Mesenchymal stem cell (in vitro differentiated cells and primary cell): ENCODE measurements around the gene CLTCL1.

Experiments
- DNase-seq: peaks from one replicate; pipeline ENCODE4 v3.0.0-alpha.2; 2013
- H2AFZ ChIP-seq: one replicate; pipeline ENCODE4 v1.6.1; 2013; ENCODE audit warnings: low read depth, mild to moderate bottlenecking, control low read depth, inconsistent platforms, low read length, moderate library complexity
- H2AK5ac ChIP-seq: 2 replicates; pipeline ENCODE4 v1.6.1; 2013; ENCODE audit warnings: low read length, moderate library complexity, mild to moderate bottlenecking, inconsistent platforms; ENCODE audit not compliant: severe bottlenecking
- H2BK120ac ChIP-seq: one replicate; pipeline ENCODE4 v1.6.1; 2013; ENCODE audit warnings: low read depth, mild to moderate bottlenecking, inconsistent platforms, low read length, moderate library complexity
- H2BK12ac ChIP-seq, 2 experiments: one replicate each; pipeline ENCODE4 v1.6.1; 2013; ENCODE audit warnings: inconsistent platforms in 2 of 2, low read length in 2 of 2, mild to moderate bottlenecking in 2 of 2, moderate library complexity in 2 of 2, control low read depth in 1 of 2
- H2BK15ac ChIP-seq: one replicate; pipeline ENCODE4 v1.6.1; 2013; ENCODE audit warnings: mild to moderate bottlenecking, low read depth, inconsistent platforms; ENCODE audit not compliant: poor library complexity, severe bottlenecking
- H2BK5ac ChIP-seq: 2 replicates; pipeline ENCODE4 v1.6.1; 2013; ENCODE audit warnings: low read depth, mild to moderate bottlenecking, low read length, control low read depth, inconsistent platforms; ENCODE audit not compliant: poor library complexity, severe bottlenecking
- H3K14ac ChIP-seq, 2 experiments: one replicate each; pipeline ENCODE4 v1.6.1; 2013; ENCODE audit warnings: inconsistent platforms in 2 of 2, low read length in 2 of 2, control low read depth in 1 of 2, mild to moderate bottlenecking in 1 of 2, moderate library complexity in 1 of 2
- H3K18ac ChIP-seq, 2 experiments: one replicate each; pipeline ENCODE4 v1.6.1; 2013; ENCODE audit warnings: inconsistent platforms in 2 of 2, low read length in 2 of 2, control low read depth in 1 of 2, low read depth in 1 of 2, mild to moderate bottlenecking in 1 of 2
- H3K23ac ChIP-seq, 2 experiments: one replicate each; pipeline ENCODE4 v1.6.1; 2013; ENCODE audit warnings: inconsistent platforms in 2 of 2, low read length in 2 of 2, mild to moderate bottlenecking in 2 of 2, moderate library complexity in 2 of 2, control low read depth in 1 of 2
- H3K27ac ChIP-seq: 2 replicates; pipeline ENCODE4 v1.5.1; 2013; ENCODE audit warnings: mild to moderate bottlenecking, moderate library complexity, low read length, control low read depth, inconsistent platforms; ENCODE audit not compliant: poor library complexity, severe bottlenecking
- H3K27me3 ChIP-seq, 2 experiments: 2 replicates each; pipeline versions ENCODE4 v1.6.1 to v1.7.0; 2013; ENCODE audit warnings: low read length in 2 of 2, mild to moderate bottlenecking in 2 of 2, moderate library complexity in 2 of 2, control low read depth in 1 of 2, inconsistent platforms in 1 of 2; ENCODE audit not compliant: control insufficient read depth in 1 of 2, insufficient read depth in 1 of 2
- H3K36me3 ChIP-seq, 2 experiments: 2 replicates each; pipeline versions ENCODE4 v1.6.1 to v1.7.0; 2013; ENCODE audit warnings: low read length in 2 of 2, control low read depth in 1 of 2, inconsistent platforms in 1 of 2, low read depth in 1 of 2, mild to moderate bottlenecking in 1 of 2; ENCODE audit not compliant: insufficient read depth in 2 of 2, control insufficient read depth in 1 of 2
- H3K4ac ChIP-seq, 2 experiments: one replicate each; pipeline ENCODE4 v1.6.1; 2013; ENCODE audit warnings: inconsistent platforms in 2 of 2, low read length in 2 of 2, mild to moderate bottlenecking in 2 of 2, moderate library complexity in 2 of 2, control low read depth in 1 of 2, low read depth in 1 of 2
- H3K4me1 ChIP-seq: 2 replicates; pipeline ENCODE4 v1.6.1; 2013; ENCODE audit warnings: low read depth, low read length, control low read depth; ENCODE audit not compliant: control insufficient read depth, insufficient read depth
- H3K4me2 ChIP-seq: 2 replicates; pipeline ENCODE4 v1.6.1; 2013; ENCODE audit warnings: low read length, mild to moderate bottlenecking, inconsistent platforms; ENCODE audit not compliant: poor library complexity, severe bottlenecking
- H3K4me3 ChIP-seq, 2 experiments: 2 replicates each; pipeline versions ENCODE4 v1.5.1 to v1.7.0; 2013; ENCODE audit warnings: low read length in 2 of 2, mild to moderate bottlenecking in 2 of 2, control low read depth in 1 of 2, low read depth in 1 of 2; ENCODE audit not compliant: insufficient read depth in 1 of 2
- H3K79me1 ChIP-seq: replicated peaks from 2 replicates; pipeline ENCODE4 v1.6.1; 2013; ENCODE audit warnings: mild to moderate bottlenecking, control low read depth, low read length, inconsistent platforms; ENCODE audit not compliant: poor library complexity, severe bottlenecking
- H3K9ac ChIP-seq: 2 replicates; pipeline ENCODE4 v1.7.0; 2013; ENCODE audit warnings: mild to moderate bottlenecking, low read length, moderate library complexity
- H3K9me3 ChIP-seq: 2 replicates; pipeline ENCODE4 v1.7.0; 2013; ENCODE audit warnings: mild to moderate bottlenecking, low read length; ENCODE audit not compliant: control insufficient read depth
- H4K8ac ChIP-seq: one replicate; pipeline ENCODE4 v1.6.1; 2013; ENCODE audit warnings: inconsistent platforms, mild to moderate bottlenecking, low read length, moderate library complexity
- H4K91ac ChIP-seq: one replicate; pipeline ENCODE4 v1.6.1; 2013; ENCODE audit warnings: mild to moderate bottlenecking, low read length, inconsistent platforms
- WGBS: methylation state at CpG from one replicate; pipeline ENCODE4 v1.1.7; 2013; ENCODE audit warnings: mixed read lengths; 5-methylcytosine and 5-hydroxymethylcytosine counted together

Gene CLTCL1

GRCh38 chr22:19178065-19178656, 113.4 kb downstream of the CLTCL1 start:
- no peak overlapping the region for H2AK5ac ChIP-seq

GRCh38 chr22:19177164-19178064, 114.1 kb downstream of the CLTCL1 start:
- whole genome bisulfite sequencing = 35% methylated on average over 55 of the region's 55 CpGs

More at GRCh38 chr22:19178065-19178656, 113.4 kb downstream of the CLTCL1 start:
- peak overlapping the region; percentile 56 for H2AFZ ChIP-seq
- WGBS = 0% methylated on average over 40 of the region's 80 CpGs
- H2BK12ac ChIP-seq = peak overlapping the region in 1 of 2 experiments; percentile 72
- peak overlapping the region; percentile 81 to 95 for H3K18ac ChIP-seq
- peak overlapping the region; percentile 82 for H2BK120ac ChIP-seq
- H3K79me1 ChIP-seq = peaks cover 14% of the 10 kb centered on the region
- peak overlapping the region; percentile 90 for H4K91ac ChIP-seq
- H3K4me3 ChIP-seq = peak overlapping the region; percentile 82 to 90
- H3K23ac ChIP-seq = peak overlapping the region in 1 of 2 experiments; percentile 93
- H3K4ac ChIP-seq = peak overlapping the region; percentile 57 to 93
- H4K8ac ChIP-seq = peak overlapping the region; percentile 76
- H3K27me3 ChIP-seq = no peaks in the 10 kb centered on the region
- peaks cover 15 to 52% of the 10 kb centered on the region in 2 experiments for H3K36me3 ChIP-seq
- peak; percentile 51 for DNase-seq
- no peak overlapping the region for H3K27ac ChIP-seq
- H3K4me2 ChIP-seq = peak overlapping the region; percentile 88
- H2BK15ac ChIP-seq = peak overlapping the region; percentile 71
- H3K9me3 ChIP-seq = no peaks in the 10 kb centered on the region
- peaks cover 51% of the 10 kb centered on the region for H3K4me1 ChIP-seq
- H3K14ac ChIP-seq = peak overlapping the region in 1 of 2 experiments; percentile 96
- peak overlapping the region; percentile 81 for H3K9ac ChIP-seq
- H2BK5ac ChIP-seq = peak overlapping the region; percentile 33

DNA sequence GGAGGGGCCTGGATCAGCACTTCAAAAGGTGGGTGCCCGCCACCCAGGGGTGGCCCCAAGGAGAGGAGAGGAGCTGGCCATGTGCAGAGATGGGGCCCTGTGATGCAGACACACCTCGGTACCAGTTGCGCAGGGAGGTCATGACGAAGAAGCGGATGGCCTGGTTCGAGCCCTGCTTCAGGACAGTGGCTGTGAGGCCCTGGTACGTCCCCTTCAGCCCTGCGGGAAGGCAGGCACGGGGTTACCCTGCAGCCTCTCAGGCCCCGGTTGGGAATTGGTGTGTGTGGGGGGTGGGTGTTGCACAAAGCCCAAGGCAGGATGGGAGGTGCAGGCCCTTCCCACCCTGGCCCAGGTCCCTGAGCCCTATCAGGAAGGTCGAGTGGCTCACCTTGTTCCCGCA, 114.8 kb downstream of the CLTCL1 start:
- Histone ChIP-seq H2BK12ac (no peak overlapping the region), H2BK5ac (no peak overlapping the region), H3K27ac (no peak overlapping the region), H3K4me3 (peak overlapping the region; percentile 12 to 82), H2BK120ac (no peak overlapping the region), H2AFZ (no peak overlapping the region), H3K18ac (peak overlapping the region in 1 of 2 experiments; percentile 13), H3K23ac (peak overlapping the region in 1 of 2 experiments; percentile 73), H3K27me3 (no peaks in the 10 kb centered on the region), H3K4me1 (peaks cover 62% of the 10 kb centered on the region), H3K4me2 (peak overlapping the region; percentile 88), H2BK15ac (no peak overlapping the region), H3K9me3 (no peaks in the 10 kb centered on the region), H3K79me1 (peaks cover 14% of the 10 kb centered on the region), H3K14ac (peak overlapping the region in 1 of 2 experiments; percentile 44), H2AK5ac (peak overlapping the region; percentile 6), H4K8ac (no peak overlapping the region), H3K4ac (peak overlapping the region in 1 of 2 experiments; percentile 93), H4K91ac (no peak overlapping the region), H3K36me3 (peaks cover 15 to 51% of the 10 kb centered on the region in 2 experiments), H3K9ac (peak overlapping the region; percentile 81)
- WGBS = 92% methylated on average over 12 of the region's 12 CpGs
- DNase-seq = no peak

More at GRCh38 chr22:19177164-19178064, 114.1 kb downstream of the CLTCL1 start:
- Histone ChIP-seq H2AFZ (no peak overlapping the region), H3K9ac (peak overlapping the region; percentile 81), H3K79me1 (peaks cover 14% of the 10 kb centered on the region), H3K18ac (peak overlapping the region; percentile 81 to 95), H3K9me3 (no peaks in the 10 kb centered on the region), H2BK15ac (no peak overlapping the region), H3K4me1 (peaks cover 59% of the 10 kb centered on the region), H3K27ac (no peak overlapping the region), H3K23ac (peak overlapping the region in 1 of 2 experiments; percentile 93), H2BK12ac (peak overlapping the region in 1 of 2 experiments; percentile 72), H2BK120ac (no peak overlapping the region), H3K36me3 (peaks cover 15 to 51% of the 10 kb centered on the region in 2 experiments), H2BK5ac (no peak overlapping the region), H3K4me3 (peak overlapping the region; percentile 82 to 90), H3K4ac (peak overlapping the region; percentile 57 to 93), H3K27me3 (no peaks in the 10 kb centered on the region), H3K14ac (peak overlapping the region in 1 of 2 experiments; percentile 96), H4K91ac (peak overlapping the region; percentile 90), H3K4me2 (peak overlapping the region; percentile 88), H4K8ac (peak overlapping the region; percentile 55), H2AK5ac (no peak overlapping the region)
- no peak for DNase-seq
